A549 (cell line): ENCODE data around the gene SRCIN1. TPM values are rescaled to one million over a fixed set of nuclear protein-coding genes. Genes with fewer than 3 reads are reported as not detected.

Source experiments
- ATAC-seq, 2 experiments: fragments of 200-7000 bp in 1 of 2; fragments of >200 bp in 1 of 2; cut with Nextera tagmentation in 1 of 2; cut with Tn5 transposase in 1 of 2; 3 replicates each; pipeline versions ENCODE4 v1.8.0 to v1.9.1; 2018 to 2020; ENCODE audit warnings: mild to moderate bottlenecking in 1 of 2, moderate library complexity in 1 of 2
- CTCF ChIA-PET: fragments of 300-600 bp; sonication (Branson Sonifier 250); formaldehyde crosslinking; extraction: SDS; loops from one replicate; lab custom pipeline; 2021; ENCODE audit warnings: antibody characterized with exemption, inconsistent platforms; lab: Yijun Ruan, JAX
- POLR2A ChIA-PET: fragments of 350-600 bp; formaldehyde crosslinking; extraction: SDS; loops from one replicate; lab custom pipeline; 2021; ENCODE audit warnings: antibody characterized with exemption, inconsistent platforms; lab: Yijun Ruan, JAX
- DNase-seq, 2 experiments: peaks; one replicate each; pipeline versions ENCODE4 v3.0.0 to v3.0.0-alpha.2; 2011 to 2016; ENCODE audit warnings: low read depth in 1 of 2, low spot score in 1 of 2
- FAIRE-seq: peaks from 2 replicates; lab custom pipeline; 2011; peaks lifted over from hg19 to GRCh38; lab: Jason Lieb, UNC
- H3K27ac ChIP-seq, 2 experiments: fragments of >200 bp; sonication (Bioruptor Twin); formaldehyde crosslinking; 3 replicates each; pipeline ENCODE4 v1.5.1; 2016 to 2017
- H3K4me1 ChIP-seq: fragments of >200 bp; sonication (Bioruptor Twin); formaldehyde crosslinking; 3 replicates; pipeline ENCODE4 v1.6.1; 2016
- H3K4me2 ChIP-seq: fragments of >200 bp; sonication (Bioruptor Twin); formaldehyde crosslinking; 3 replicates; pipeline ENCODE4 v1.6.1; 2016
- H3K4me3 ChIP-seq: fragments of >200 bp; sonication (Bioruptor Twin); formaldehyde crosslinking; 3 replicates; pipeline ENCODE4 v1.5.1; 2016
- H3K9me3 ChIP-seq: fragments of >200 bp; sonication (Bioruptor Twin); formaldehyde crosslinking; 3 replicates; pipeline ENCODE4 v1.6.1; 2016
- ATOH8 ChIP-seq: fragments of 250-450 bp; sonication (Bioruptor Pico); IDR thresholded peaks from 2 replicates; pipeline ENCODE4 v1.5.0; 2020; ENCODE audit warnings: low read depth, mild to moderate bottlenecking, moderate library complexity
- BHLHE40 ChIP-seq: IDR thresholded peaks from 2 replicates; pipeline ENCODE4 v1.6.1; 2012; ENCODE audit warnings: low read depth, low read length, inconsistent platforms
- EHMT2 ChIP-seq: fragments of 200-600 bp; sonication (generic); IDR thresholded peaks from 2 replicates; pipeline ENCODE4 v1.6.1; 2016; ENCODE audit warnings: antibody characterized with exemption, low read depth, mild to moderate bottlenecking, moderate library complexity
- ELK1 ChIP-seq: fragments of 150-350 bp; IDR thresholded peaks from 2 replicates; pipeline ENCODE4 v1.6.1; 2014; ENCODE audit warnings: low read depth, mild to moderate bottlenecking, low read length
- ESRRA ChIP-seq: fragments of 150-350 bp; IDR thresholded peaks from 2 replicates; pipeline ENCODE4 v1.6.1; 2014; ENCODE audit warnings: mild to moderate bottlenecking, low read length, borderline replicate concordance
- FOSB ChIP-seq: fragments of 250-450 bp; sonication (Bioruptor Pico); IDR thresholded peaks from 2 replicates; pipeline ENCODE4 v1.5.0; 2020; ENCODE audit warnings: mild to moderate bottlenecking, moderate library complexity
- HOXA7 ChIP-seq: fragments of 250-450 bp; sonication (Bioruptor Pico); IDR thresholded peaks from 2 replicates; pipeline ENCODE4 v1.5.0; 2020; ENCODE audit warnings: mild to moderate bottlenecking, moderate library complexity
- JUNB ChIP-seq: fragments of >200 bp; sonication (Bioruptor Twin); formaldehyde crosslinking; IDR thresholded peaks from 2 replicates; pipeline ENCODE4 v1.6.1; 2016
- KDM1A ChIP-seq: fragments of 200-600 bp; sonication (generic); IDR thresholded peaks from 2 replicates; pipeline ENCODE4 v1.6.1; 2016; ENCODE audit warnings: low read depth, mild to moderate bottlenecking
- MAX ChIP-seq: IDR thresholded peaks from 2 replicates; pipeline ENCODE4 v1.6.1; 2012
- MAZ ChIP-seq: fragments of 150-350 bp; IDR thresholded peaks from 2 replicates; pipeline ENCODE4 v1.6.1; 2014; ENCODE audit warnings: antibody characterized with exemption, low read depth, low read length, borderline replicate concordance
- MYC ChIP-seq: IDR thresholded peaks from 2 replicates; pipeline ENCODE4 v1.6.1; 2012; ENCODE audit warnings: mild to moderate bottlenecking, inconsistent platforms, low read length, improper control_type of control experiment, borderline replicate concordance
- PBX3 ChIP-seq: IDR thresholded peaks from 2 replicates; pipeline ENCODE4 v1.6.1; 2012
- PHF8 ChIP-seq: fragments of 200-600 bp; sonication (generic); IDR thresholded peaks from 2 replicates; pipeline ENCODE4 v1.6.1; 2016; ENCODE audit warnings: low read depth, mild to moderate bottlenecking, antibody characterized with exemption, moderate library complexity, borderline replicate concordance
- POLR2A ChIP-seq: IDR thresholded peaks from 2 replicates; pipeline ENCODE4 v1.6.1; 2012; ENCODE audit warnings: mild to moderate bottlenecking, low read length
- POLR2AphosphoS2 ChIP-seq: conservative IDR thresholded peaks from 2 replicates; pipeline ENCODE4 v1.6.1; 2012; ENCODE audit warnings: low read length, improper control_type of control experiment, inconsistent platforms
- RCOR1 ChIP-seq: fragments of 150-350 bp; IDR thresholded peaks from 2 replicates; pipeline ENCODE4 v1.6.1; 2014; ENCODE audit warnings: antibody characterized with exemption, low read length, low read depth
- REST ChIP-seq: fragments of 200-600 bp; sonication (generic); IDR thresholded peaks from 2 replicates; pipeline ENCODE4 v1.6.1; 2016; ENCODE audit warnings: antibody characterized with exemption, mild to moderate bottlenecking, moderate library complexity
- ZSCAN20 ChIP-seq: fragments of 250-450 bp; sonication (Bioruptor Pico); IDR thresholded peaks from 2 replicates; pipeline ENCODE4 v1.8.0; 2022; ENCODE audit warnings: mild to moderate bottlenecking, moderate library complexity
- WGBS: methylation state at CpG from one replicate; pipeline ENCODE4 v1.1.6; 2017; ENCODE audit errors: missing lambda C conversion rate; 5-methylcytosine and 5-hydroxymethylcytosine counted together
- polyA plus RNA-seq, 4 experiments: library from polyadenylated mRNA; depleted of rRNA in 3 of 4; stranded (reverse); fragments of >200 nt; fragmentation: RNase III in 1 of 4; extraction: RNeasy Plus Mini Kit Qiagen cat#74134 plus additional on column Dnase treatment in 1 of 4; gene quantifications; 2 replicates in 3 of 4; 3 replicates in 1 of 4; pipeline ENCODE4 v1.2.3, GENCODE V29; 2011 to 2017

The SRCIN1 gene
- polyA plus RNA-seq, 2 of the 4 experiments (the other 2 are of a cell fraction) = 1.4 to 2.1 TPM

- 67% methylated on average over 13 of the region's 13 CpGs for WGBS
- FAIRE-seq = no peak
- H3K27ac ChIP-seq = no peak overlapping the region
- no peak overlapping the region for H3K4me2 ChIP-seq
- POLR2A ChIA-PET = interaction anchor here (0.7 kb wide), 1 partner anchor 99 kb away, joined by 5 read pairs; no protein-coding TSS in a partner anchor
- CTCF ChIA-PET = interaction anchor here (1.7 to 33.9 kb wide), 6 partner anchors 13 to 159 kb away, joined by 3 to 948 read pairs (median 146); no protein-coding TSS in a partner anchor
- H3K4me3 ChIP-seq = no peak overlapping the region
- TF ChIP-seq POLR2AphosphoS2 (no peak), ZSCAN20 (CRISPR knock-in tag) (no peak), MAX (no peak), FOSB (CRISPR knock-in tag) (no peak), JUNB (no peak), PBX3 (no peak), REST (no peak), MAZ (no peak), PHF8 (no peak), EHMT2 (no peak), MYC (no peak), POLR2A (no peak), ATOH8 (CRISPR knock-in tag) (no peak), ESRRA (no peak), KDM1A (no peak), BHLHE40 (no peak), HOXA7 (CRISPR knock-in tag) (no peak), ELK1 (no peak), RCOR1 (no peak)
- TF ChIP-seq, all 56 proteins: peak for 0
- Histone ChIP-seq H3K4me1 (peaks cover 25% of the 10 kb centered on the region), H3K9me3 (no peaks in the 10 kb centered on the region)
- ATAC-seq (no peak), DNase-seq (no peak)
These were observed 2.6 kb downstream of the SRCIN1 start for GRCh38 chr17:38602956-38603785.
